Measurements from ENCODE around the gene KCNQ5. TPM values are rescaled to one million over a fixed set of nuclear protein-coding genes. Genes with fewer than 3 reads are reported as not detected.

The KCNQ5 gene
- total RNA-seq, 1 donor from 2014 or later: 0.11 TPM

DNA sequence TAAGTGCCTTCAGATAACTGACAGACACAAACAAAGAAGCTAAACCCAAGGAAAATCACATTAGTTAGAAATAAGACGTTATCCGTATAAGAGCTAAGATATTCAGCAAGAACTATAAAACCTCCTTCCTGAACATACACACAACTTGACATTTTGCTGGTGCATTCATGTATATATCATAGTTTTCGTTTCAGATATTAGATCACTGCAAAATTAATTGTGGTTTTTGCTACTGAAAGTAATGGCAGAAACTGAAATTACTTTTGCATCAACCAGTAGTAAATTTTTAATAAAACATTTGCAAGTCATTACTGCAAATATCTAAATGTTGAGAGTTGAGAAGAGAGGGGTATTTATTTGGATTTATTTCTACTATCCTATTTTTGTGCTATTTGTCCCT, 26.1 kb upstream of the KCNQ5 start:
- H3K27ac ChIP-seq (replicated peaks): no peak overlapping the region
- no peaks in the 10 kb centered on the region for H3K27me3 ChIP-seq (ENCODE audit: low read depth)
- intact Hi-C loops (cut with micrococcal nuclease): no loop called here
- no peaks in the 10 kb centered on the region for H3K36me3 ChIP-seq
- peaks cover 9% of the 10 kb centered on the region for H3K9me3 ChIP-seq (replicated peaks)
- no peak for DNase-seq
- no peaks in the 10 kb centered on the region for H3K4me1 ChIP-seq
- H3K4me3 ChIP-seq: no peak overlapping the region
- no peak for TF ChIP-seq CTCF (IDR thresholded peaks at IDR 0.05; ENCODE audit: borderline replicate concordance)

DNA sequence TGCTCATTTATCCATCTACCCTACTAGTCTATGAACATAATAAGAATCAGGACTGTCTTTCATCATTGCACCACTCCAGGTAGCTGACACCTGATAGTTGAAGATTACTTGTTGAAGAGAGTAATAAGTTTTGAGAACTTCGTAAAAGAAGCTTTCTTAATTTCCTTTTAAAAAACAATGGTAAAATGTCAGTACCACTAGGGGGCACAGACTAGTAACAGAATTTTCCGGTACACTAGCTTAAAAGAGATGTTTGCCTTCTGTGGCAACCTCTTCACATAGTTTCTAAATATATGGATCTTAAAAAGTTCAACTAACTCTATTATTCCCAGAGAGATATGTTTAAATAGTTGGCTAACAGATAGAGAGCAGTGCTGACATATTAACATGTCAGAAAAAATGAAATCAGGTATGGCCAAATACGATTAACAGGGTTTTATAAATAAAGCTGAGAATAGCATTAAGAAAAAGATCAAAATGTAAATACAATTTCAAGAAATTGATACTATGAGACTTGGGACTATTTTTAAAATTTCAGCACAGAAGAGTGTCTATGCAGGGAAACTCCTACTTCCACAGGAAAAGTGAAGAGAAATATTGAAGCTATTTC, 5.4 kb upstream of the KCNQ5 start:
- Histone ChIP-seq H3K9me3 (replicated peaks) (no peaks in the 10 kb centered on the region), H3K27me3 (ENCODE audit: low read depth) (peaks cover 65% of the 10 kb centered on the region), H3K27ac (replicated peaks) (no peak overlapping the region), H3K4me1 (peaks cover 22% of the 10 kb centered on the region), H3K36me3 (no peaks in the 10 kb centered on the region), H3K4me3 (no peak overlapping the region)
- intact Hi-C loops (cut with micrococcal nuclease): no loop called here
- no peak for DNase-seq
- peak; percentile 44 for TF ChIP-seq CTCF (IDR thresholded peaks at IDR 0.05; ENCODE audit: borderline replicate concordance)

GRCh38 chr6:72617721-72618120, 4.1 kb upstream of the KCNQ5 start:
- Histone ChIP-seq H3K4me3 (no peak overlapping the region), H3K27ac (replicated peaks) (no peak overlapping the region), H3K36me3 (no peaks in the 10 kb centered on the region), H3K9me3 (replicated peaks) (no peaks in the 10 kb centered on the region), H3K4me1 (peaks cover 34% of the 10 kb centered on the region), H3K27me3 (ENCODE audit: low read depth) (peaks cover 78% of the 10 kb centered on the region)
- DNase-seq: no peak
- intact Hi-C loops (cut with micrococcal nuclease): no loop called here
- TF ChIP-seq CTCF (IDR thresholded peaks at IDR 0.05; ENCODE audit: borderline replicate concordance): no peak

GRCh38 chr6:72619883-72620696, 1.8 kb upstream of the KCNQ5 start:
- H3K27me3 ChIP-seq (ENCODE audit: low read depth): peaks cover 99% of the 10 kb centered on the region
- H3K36me3 ChIP-seq: no peaks in the 10 kb centered on the region
- H3K4me3 ChIP-seq: peak overlapping the region; percentile 63
- no peaks in the 10 kb centered on the region for H3K9me3 ChIP-seq (replicated peaks)
- TF ChIP-seq CTCF (IDR thresholded peaks at IDR 0.05; ENCODE audit: borderline replicate concordance): no peak
- DNase-seq: peak; percentile 18
- peaks cover 38% of the 10 kb centered on the region for H3K4me1 ChIP-seq
- H3K27ac ChIP-seq (replicated peaks): no peak overlapping the region
- intact Hi-C loops (cut with micrococcal nuclease): no loop called here

GRCh38 chr6:72620871-72621290, 983 bp upstream of the KCNQ5 start:
- Histone ChIP-seq H3K4me3 (peak overlapping the region; percentile 63), H3K9me3 (replicated peaks) (no peaks in the 10 kb centered on the region), H3K4me1 (peaks cover 38% of the 10 kb centered on the region), H3K27me3 (ENCODE audit: low read depth) (peaks cover 99% of the 10 kb centered on the region), H3K36me3 (no peaks in the 10 kb centered on the region), H3K27ac (replicated peaks) (no peak overlapping the region)
- intact Hi-C loops (cut with micrococcal nuclease): no loop called here
- DNase-seq: no peak
- TF ChIP-seq CTCF (IDR thresholded peaks at IDR 0.05; ENCODE audit: borderline replicate concordance): no peak
